Tongue (tissue), 2 donors: Measurements from ENCODE around the gene MAL. TPM values are rescaled to one million over a fixed set of nuclear protein-coding genes. Genes with fewer than 3 reads are reported as not detected.

Experiments
- DNase-seq: peaks from one replicate; pipeline ENCODE4 v3.0.0-alpha.2; 2015
- total RNA-seq: library from RNA; depleted of rRNA; stranded (reverse); fragments of >200 nt; gene quantifications from one replicate; pipeline ENCODE4 v1.2.3, GENCODE V29; 2014

Gene MAL
- total RNA-seq, 1 donor from 2014 or later: 16.9 TPM

- no peak for DNase-seq
These were observed 24.5 kb downstream of the MAL start for GRCh38 chr2:95049961-95050360.

- DNase-seq: no peak
These were observed 25.1 kb downstream of the MAL start for GRCh38 chr2:95050385-95051300.

- no peak for DNase-seq
These were observed 26.1 kb downstream of the MAL start for GRCh38 chr2:95051626-95052025.

GRCh38 chr2:95052307-95052706 lies 26.8 kb downstream of the MAL start:
- no peak for DNase-seq

- no peak for DNase-seq
These were observed 27.4 kb downstream of the MAL start for GRCh38 chr2:95052804-95053479.

- DNase-seq: no peak
These were observed 28.0 kb downstream of the MAL start for GRCh38 chr2:95053543-95053942.

- DNase-seq: no peak
These were observed 28.5 kb downstream of the MAL start for GRCh38 chr2:95054016-95054415.

- DNase-seq: no peak
These were observed 29.8 kb downstream of the MAL start for GRCh38 chr2:95055262-95055661.

- no peak for DNase-seq
These were observed 30.5 kb downstream of the MAL start for GRCh38 chr2:95056044-95056443.

GRCh38 chr2:95056461-95057459 lies 31.3 kb downstream of the MAL start:
- no peak for DNase-seq

GRCh38 chr2:95057535-95058370 lies 32.2 kb downstream of the MAL start:
- peak; percentile 42 for DNase-seq

- DNase-seq: no peak
These were observed 33.0 kb downstream of the MAL start for GRCh38 chr2:95058466-95058988.

- DNase-seq: no peak
These were observed 33.6 kb downstream of the MAL start for GRCh38 chr2:95058989-95059641.

GRCh38 chr2:95059656-95060370 lies 34.3 kb downstream of the MAL start:
- DNase-seq: no peak

- no peak for DNase-seq
These were observed 35.1 kb downstream of the MAL start for GRCh38 chr2:95060446-95061118.

GRCh38 chr2:95061119-95061512 lies 35.6 kb downstream of the MAL start:
- no peak for DNase-seq

GRCh38 chr2:95061601-95062183 lies 36.2 kb downstream of the MAL start:
- no peak for DNase-seq

GRCh38 chr2:95062242-95063085 lies 37.0 kb downstream of the MAL start:
- peak; percentile 65 for DNase-seq
